ENCODE measurements around the gene AQP1.

- TF ChIP-seq POLR2A (IDR thresholded peaks at IDR 0.05) (no peak), EP300 (IDR thresholded peaks at IDR 0.05) (no peak)
- TF ChIP-seq, protein P1, sequence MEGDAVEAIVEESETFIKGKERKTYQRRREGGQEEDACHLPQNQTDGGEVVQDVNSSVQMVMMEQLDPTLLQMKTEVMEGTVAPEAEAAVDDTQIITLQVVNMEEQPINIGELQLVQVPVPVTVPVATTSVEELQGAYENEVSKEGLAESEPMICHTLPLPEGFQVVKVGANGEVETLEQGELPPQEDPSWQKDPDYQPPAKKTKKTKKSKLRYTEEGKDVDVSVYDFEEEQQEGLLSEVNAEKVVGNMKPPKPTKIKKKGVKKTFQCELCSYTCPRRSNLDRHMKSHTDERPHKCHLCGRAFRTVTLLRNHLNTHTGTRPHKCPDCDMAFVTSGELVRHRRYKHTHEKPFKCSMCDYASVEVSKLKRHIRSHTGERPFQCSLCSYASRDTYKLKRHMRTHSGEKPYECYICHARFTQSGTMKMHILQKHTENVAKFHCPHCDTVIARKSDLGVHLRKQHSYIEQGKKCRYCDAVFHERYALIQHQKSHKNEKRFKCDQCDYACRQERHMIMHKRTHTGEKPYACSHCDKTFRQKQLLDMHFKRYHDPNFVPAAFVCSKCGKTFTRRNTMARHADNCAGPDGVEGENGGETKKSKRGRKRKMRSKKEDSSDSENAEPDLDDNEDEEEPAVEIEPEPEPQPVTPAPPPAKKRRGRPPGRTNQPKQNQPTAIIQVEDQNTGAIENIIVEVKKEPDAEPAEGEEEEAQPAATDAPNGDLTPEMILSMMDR (IDR thresholded peaks at IDR 0.05) = no peak
Measured at GRCh38 chr7:30866939-30867338, 44.7 kb upstream of the AQP1 start.
